PC-9 (cell line): ENCODE data around the gene SLC13A4.

Source experiments
- CTCF ChIP-seq: fragments of 200-600 bp; sonication (generic); conservative IDR thresholded peaks from 2 replicates; pipeline ENCODE4 v1.6.1; 2017; ENCODE audit warnings: mixed run types, antibody characterized with exemption, mild to moderate bottlenecking, moderate library complexity
- EZH2 ChIP-seq: fragments of 200-600 bp; sonication (generic); IDR thresholded peaks from 2 replicates; pipeline ENCODE4 v1.8.0; 2017; ENCODE audit warnings: antibody characterized with exemption, low read depth

- TF ChIP-seq CTCF (no peak), EZH2 (no peak)
These were observed 13.4 kb downstream of the SLC13A4 start for GRCh38 chr7:135714534-135715009.
